HepG2 (cell line): ENCODE measurements around the gene PRRT1. TPM values are rescaled to one million over a fixed set of nuclear protein-coding genes. Genes with fewer than 3 reads are reported as not detected.

Source experiments
- ARNTL ChIP-seq: sonication (generic); formaldehyde crosslinking; IDR thresholded peaks from 2 replicates; pipeline ENCODE4 v1.4.0; 2020; ENCODE audit warnings: mild to moderate bottlenecking, missing genetic modification reagents
- ERF ChIP-seq: IDR thresholded peaks from 2 replicates; pipeline ENCODE4 v1.6.1; 2018; ENCODE audit warnings: missing biosample characterization, missing genetic modification reagents
- FOXK1 ChIP-seq: sonication (generic); formaldehyde crosslinking; IDR thresholded peaks from 2 replicates; pipeline ENCODE4 v1.4.0; 2020; ENCODE audit warnings: low read depth, missing genetic modification reagents, borderline replicate concordance
- GZF1 ChIP-seq: sonication (generic); formaldehyde crosslinking; IDR thresholded peaks from 2 replicates; pipeline ENCODE4 v1.5.1; 2020; ENCODE audit warnings: mild to moderate bottlenecking, missing genetic modification reagents
- HDAC2 ChIP-seq: sonication (generic); formaldehyde crosslinking; IDR thresholded peaks from 2 replicates; pipeline ENCODE4 v1.4.0; 2020; ENCODE audit warnings: missing genetic modification reagents
- HNRNPLL ChIP-seq: fragments of 200-400 bp; formaldehyde crosslinking; IDR thresholded peaks from 2 replicates; pipeline ENCODE4 v1.6.1; 2017; ENCODE audit warnings: mild to moderate bottlenecking, low read depth, low read length; ENCODE audit not compliant: poor library complexity, severe bottlenecking
- KDM1A ChIP-seq: IDR thresholded peaks from 2 replicates; pipeline ENCODE4 v1.6.1; 2016; ENCODE audit warnings: missing compliant biosample characterization
- KMT2B ChIP-seq: IDR thresholded peaks from 2 replicates; pipeline ENCODE4 v1.6.1; 2016; ENCODE audit warnings: missing genetic modification reagents, missing compliant biosample characterization
- MAFK ChIP-seq, 2 experiments: IDR thresholded peaks in 1 of 2; conservative IDR thresholded peaks in 1 of 2; 2 replicates each; pipeline ENCODE4 v1.6.1; 2011; ENCODE audit warnings: improper control_type of control experiment in 2 of 2, low read length in 2 of 2
- NFYB ChIP-seq: sonication (generic); formaldehyde crosslinking; IDR thresholded peaks from 2 replicates; pipeline ENCODE4 v1.4.0; 2020; ENCODE audit warnings: missing genetic modification reagents
- NFYC ChIP-seq: IDR thresholded peaks from 2 replicates; pipeline ENCODE4 v1.6.1; 2016; ENCODE audit warnings: missing genetic modification reagents, missing compliant biosample characterization
- PHF8 ChIP-seq: sonication (generic); formaldehyde crosslinking; IDR thresholded peaks from 2 replicates; pipeline ENCODE4 v1.5.0; 2020; ENCODE audit warnings: missing genetic modification reagents
- POLR2AphosphoS5 ChIP-seq: IDR thresholded peaks from 2 replicates; pipeline ENCODE4 v1.6.1; 2012; ENCODE audit warnings: low read depth, low read length
- RBM39 ChIP-seq: fragments of 200-400 bp; formaldehyde crosslinking; IDR thresholded peaks from one replicate; pipeline ENCODE4 v1.6.1; 2018; ENCODE audit warnings: antibody characterized with exemption, mild to moderate bottlenecking, low read depth, low read length; ENCODE audit not compliant: poor library complexity, severe bottlenecking
- SALL2 ChIP-seq: sonication (generic); formaldehyde crosslinking; IDR thresholded peaks from 2 replicates; pipeline ENCODE4 v1.8.1; 2023; ENCODE audit warnings: mild to moderate bottlenecking, missing genetic modification reagents, inconsistent platforms
- TEAD3 ChIP-seq: optimal IDR thresholded peaks from 2 replicates; pipeline ENCODE3; 2016; ENCODE audit warnings: borderline replicate concordance
- ZNF205 ChIP-seq: IDR thresholded peaks from 2 replicates; pipeline ENCODE4 v1.6.1; 2018; ENCODE audit warnings: missing biosample characterization, missing genetic modification reagents
- ZNF616 ChIP-seq: sonication (generic); formaldehyde crosslinking; IDR thresholded peaks from 2 replicates; pipeline ENCODE4 v1.5.0; 2020; ENCODE audit warnings: low read depth, mild to moderate bottlenecking, missing genetic modification reagents
- ZNF781 ChIP-seq: sonication (generic); formaldehyde crosslinking; IDR thresholded peaks from 2 replicates; pipeline ENCODE4 v1.5.1; 2020; ENCODE audit warnings: borderline replicate concordance, mild to moderate bottlenecking, missing genetic modification reagents; ENCODE audit errors: not compliant biosample characterization
- ZNF841 ChIP-seq: sonication (generic); formaldehyde crosslinking; IDR thresholded peaks from 2 replicates; pipeline ENCODE4 v1.8.1; 2023; ENCODE audit warnings: missing genetic modification reagents, borderline replicate concordance
- polyA plus RNA-seq, 8 experiments: library from polyadenylated mRNA; depleted of rRNA in 3 of 8; stranded (reverse) in 7 of 8; unstranded in 1 of 8; fragments of >200 nt; fragmentation: Illumina TruSeq in 4 of 8; extraction: Trizol in 4 of 8; gene quantifications; 2 replicates each; pipeline versions ENCODE4 v1.2.1 to v1.2.3, GENCODE V29; 2011 to 2016; ENCODE audit warnings: low read depth in 4 of 8, missing spikeins in 1 of 8, mixed read lengths in 1 of 8; ENCODE audit not compliant: insufficient read depth in 1 of 8
- total RNA-seq, 5 experiments: library from RNA; depleted of rRNA; stranded (reverse); fragments of >200 nt; fragmentation: Illumina TruSeq; extraction: Trizol; gene quantifications; 2 replicates each; pipeline ENCODE4 v1.2.3, GENCODE V29; 2016; ENCODE audit warnings: low read depth in 1 of 5
- TF ChIP-seq, protein P1 (sequence below): fragments of 450-650 bp; IDR thresholded peaks from 2 replicates; pipeline ENCODE4 v1.6.1; 2017
- TF ChIP-seq, protein P2 (sequence below): sonication (generic); formaldehyde crosslinking; IDR thresholded peaks from 2 replicates; pipeline ENCODE4 v1.4.0; 2020; ENCODE audit warnings: missing genetic modification reagents
- TF ChIP-seq, protein P3 (sequence below): sonication (generic); formaldehyde crosslinking; conservative IDR thresholded peaks from 2 replicates; pipeline ENCODE4 v1.8.0; 2022; ENCODE audit warnings: low read depth, missing genetic modification reagents

Gene PRRT1
- total and polyA plus RNA-seq, 2 of the 13 experiments (the other 11 are each of a cell fraction or from before 2014, with no cell fraction given), result 0.64 to 1.4 TPM

DNA sequence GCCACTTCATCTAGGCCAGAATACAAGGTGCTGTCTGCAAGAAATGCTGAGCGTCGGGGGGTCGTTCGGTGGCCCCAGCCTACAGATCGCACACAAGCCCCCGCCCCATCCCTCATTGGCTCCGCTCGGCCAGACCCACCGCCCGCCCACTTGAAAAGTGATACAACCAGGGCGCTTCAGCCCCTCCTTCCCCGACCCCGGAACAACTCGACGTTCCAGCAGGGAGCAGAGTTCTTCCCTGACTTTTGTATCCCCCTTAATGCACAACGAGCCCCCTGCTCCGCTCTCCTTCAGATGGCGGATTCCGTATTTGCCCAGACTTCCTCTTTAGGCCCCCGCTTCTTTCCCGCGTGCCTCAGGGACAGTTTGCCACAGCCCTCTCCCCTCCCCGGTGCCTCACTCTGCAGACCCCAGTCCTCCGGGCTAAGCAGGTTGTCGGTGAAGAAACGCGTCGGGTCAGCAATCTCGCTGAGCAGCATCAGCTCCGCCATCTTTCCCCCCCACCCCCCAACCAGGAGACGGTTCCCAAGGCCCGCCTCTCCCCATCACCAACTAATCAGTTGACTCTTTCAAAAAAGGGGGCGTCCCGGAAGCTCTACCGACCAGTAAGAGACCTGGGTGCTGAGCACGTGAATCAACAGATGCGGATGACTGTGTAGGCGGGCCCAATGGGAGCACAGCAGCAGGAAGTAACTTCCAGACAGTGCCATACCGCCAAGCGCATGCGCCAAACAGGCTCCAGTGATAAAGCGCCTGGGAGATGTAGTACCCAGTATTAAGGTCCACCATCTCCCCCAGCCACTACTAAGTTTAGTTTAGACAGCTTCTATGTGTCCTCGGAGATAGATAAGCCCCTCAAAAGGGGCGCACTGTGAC lies 23.8 kb downstream of the PRRT1 start, which contains the start of gene ATF6B (continued):
- TF ChIP-seq RBM39 (peak; percentile 85), KMT2B (CRISPR knock-in tag) (peak; percentile 43; the same call in 1 of the 2 replicates), KDM1A (CRISPR knock-in tag) (no peak), ZNF841 (no peak), ZNF205 (CRISPR knock-in tag) (peak; percentile 42), NFYC (CRISPR knock-in tag) (peak; percentile 93), MAFK (conservative IDR thresholded peaks at IDR 0.05 in 1 of 2, IDR thresholded peaks at IDR 0.05 in 1 of 2; ENCODE audit: low read length in 2 of 2) (peak; percentile 65 to 83; a peak in 3 of 4 replicates), ZNF781 (CRISPR knock-in tag) (peak; percentile 81), PHF8 (CRISPR knock-in tag) (peak; percentile 78), NFYB (CRISPR knock-in tag) (peak; percentile 91), ARNTL (CRISPR knock-in tag) (peak; percentile 77), GZF1 (CRISPR knock-in tag) (no peak), ERF (CRISPR knock-in tag) (peak; percentile 56; the same call in 1 of the 2 replicates), TEAD3 (peak; percentile 39), FOXK1 (peak; percentile 92), HNRNPLL (peak; percentile 33), SALL2 (CRISPR knock-in tag) (no peak), HDAC2 (0 out of 2 replicates have a peak, but pooled peaks have one; percentile 25), POLR2AphosphoS5 (peak; percentile 70), ZNF616 (CRISPR knock-in tag) (0 out of 2 replicates have a peak, but pooled peaks have one; percentile 28)
- TF ChIP-seq, protein P1, sequence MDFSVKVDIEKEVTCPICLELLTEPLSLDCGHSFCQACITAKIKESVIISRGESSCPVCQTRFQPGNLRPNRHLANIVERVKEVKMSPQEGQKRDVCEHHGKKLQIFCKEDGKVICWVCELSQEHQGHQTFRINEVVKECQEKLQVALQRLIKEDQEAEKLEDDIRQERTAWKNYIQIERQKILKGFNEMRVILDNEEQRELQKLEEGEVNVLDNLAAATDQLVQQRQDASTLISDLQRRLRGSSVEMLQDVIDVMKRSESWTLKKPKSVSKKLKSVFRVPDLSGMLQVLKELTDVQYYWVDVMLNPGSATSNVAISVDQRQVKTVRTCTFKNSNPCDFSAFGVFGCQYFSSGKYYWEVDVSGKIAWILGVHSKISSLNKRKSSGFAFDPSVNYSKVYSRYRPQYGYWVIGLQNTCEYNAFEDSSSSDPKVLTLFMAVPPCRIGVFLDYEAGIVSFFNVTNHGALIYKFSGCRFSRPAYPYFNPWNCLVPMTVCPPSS, result no peak
- TF ChIP-seq, protein P2, sequence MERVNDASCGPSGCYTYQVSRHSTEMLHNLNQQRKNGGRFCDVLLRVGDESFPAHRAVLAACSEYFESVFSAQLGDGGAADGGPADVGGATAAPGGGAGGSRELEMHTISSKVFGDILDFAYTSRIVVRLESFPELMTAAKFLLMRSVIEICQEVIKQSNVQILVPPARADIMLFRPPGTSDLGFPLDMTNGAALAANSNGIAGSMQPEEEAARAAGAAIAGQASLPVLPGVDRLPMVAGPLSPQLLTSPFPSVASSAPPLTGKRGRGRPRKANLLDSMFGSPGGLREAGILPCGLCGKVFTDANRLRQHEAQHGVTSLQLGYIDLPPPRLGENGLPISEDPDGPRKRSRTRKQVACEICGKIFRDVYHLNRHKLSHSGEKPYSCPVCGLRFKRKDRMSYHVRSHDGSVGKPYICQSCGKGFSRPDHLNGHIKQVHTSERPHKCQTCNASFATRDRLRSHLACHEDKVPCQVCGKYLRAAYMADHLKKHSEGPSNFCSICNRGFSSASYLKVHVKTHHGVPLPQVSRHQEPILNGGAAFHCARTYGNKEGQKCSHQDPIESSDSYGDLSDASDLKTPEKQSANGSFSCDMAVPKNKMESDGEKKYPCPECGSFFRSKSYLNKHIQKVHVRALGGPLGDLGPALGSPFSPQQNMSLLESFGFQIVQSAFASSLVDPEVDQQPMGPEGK, result peak; percentile 68
- TF ChIP-seq, protein P3, sequence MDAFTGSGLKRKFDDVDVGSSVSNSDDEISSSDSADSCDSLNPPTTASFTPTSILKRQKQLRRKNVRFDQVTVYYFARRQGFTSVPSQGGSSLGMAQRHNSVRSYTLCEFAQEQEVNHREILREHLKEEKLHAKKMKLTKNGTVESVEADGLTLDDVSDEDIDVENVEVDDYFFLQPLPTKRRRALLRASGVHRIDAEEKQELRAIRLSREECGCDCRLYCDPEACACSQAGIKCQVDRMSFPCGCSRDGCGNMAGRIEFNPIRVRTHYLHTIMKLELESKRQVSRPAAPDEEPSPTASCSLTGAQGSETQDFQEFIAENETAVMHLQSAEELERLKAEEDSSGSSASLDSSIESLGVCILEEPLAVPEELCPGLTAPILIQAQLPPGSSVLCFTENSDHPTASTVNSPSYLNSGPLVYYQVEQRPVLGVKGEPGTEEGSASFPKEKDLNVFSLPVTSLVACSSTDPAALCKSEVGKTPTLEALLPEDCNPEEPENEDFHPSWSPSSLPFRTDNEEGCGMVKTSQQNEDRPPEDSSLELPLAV (CRISPR knock-in tag), result no peak
